Activated CD8-positive, alpha-beta memory T cell treated with anti-CD3 and anti-CD28 coated beads for 1 hour (primary cell): Measurements from ENCODE around the gene MATR3.
"Not testable (repeated sequence)": the region's sequence is repeated elsewhere in the genome, so short reads cannot be mapped to it uniquely, and the experiment has no call there.

Experiments used
- DNase-seq, 2 donors: peaks; one replicate each; pipeline ENCODE4 v3.0.0-alpha.2; 2020; ENCODE audit warnings: low read depth in 1 of 2; ENCODE audit errors: extremely low read depth in 1 of 2

MATR3 gene

DNA sequence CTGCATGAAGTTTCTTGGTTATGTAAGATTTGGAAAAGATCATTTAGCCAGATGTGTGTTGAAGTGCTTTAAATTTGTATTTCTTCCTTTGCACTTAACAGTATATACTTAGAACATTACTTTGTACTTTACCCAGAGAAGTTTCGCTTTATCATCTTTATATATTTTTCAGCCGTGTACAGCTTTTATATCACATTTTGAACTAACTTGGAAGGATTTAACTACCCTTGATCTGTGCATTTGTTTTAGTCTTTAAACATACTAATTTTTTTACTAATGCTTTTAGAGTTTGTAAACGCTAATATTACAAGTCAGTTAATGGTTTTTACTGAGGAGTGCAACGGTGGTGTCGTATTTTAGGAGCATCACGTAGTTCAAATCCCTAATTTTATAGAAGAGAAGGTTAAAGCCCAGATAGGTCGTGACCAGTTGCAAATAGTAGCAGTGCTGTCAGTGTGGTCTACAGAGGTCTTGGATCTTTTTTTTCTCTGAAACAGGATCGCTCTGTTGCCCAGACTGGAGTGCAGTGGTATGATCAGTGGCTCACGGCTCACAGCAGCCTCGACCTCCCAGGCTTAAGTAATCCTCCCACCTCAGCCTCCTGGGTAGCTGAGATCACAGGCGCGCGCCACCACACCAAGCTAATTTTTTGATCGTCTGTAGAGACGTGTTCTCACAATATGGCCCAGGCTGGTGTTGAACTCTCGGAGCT lies 2.0 kb downstream of the MATR3 start:
- DNase-seq, result no peak

DNA sequence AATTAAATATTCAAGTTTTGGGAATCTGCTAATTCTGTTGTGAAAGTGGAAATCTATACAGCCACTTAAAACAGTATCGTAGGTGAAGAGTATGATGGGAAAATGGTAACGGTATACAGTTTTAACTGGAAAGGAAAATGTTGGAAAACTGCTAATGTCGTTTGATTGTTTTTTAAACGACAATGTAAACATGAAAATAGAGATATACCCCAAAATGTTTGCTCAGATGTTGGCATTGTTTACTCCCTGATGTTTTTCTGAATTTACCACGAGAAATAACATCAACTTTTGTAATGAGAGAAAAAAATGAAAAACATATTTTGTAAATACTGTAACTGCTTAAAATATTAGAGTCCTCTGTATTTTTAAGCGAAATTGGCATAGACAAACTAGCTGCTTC lies 2.7 kb downstream of the MATR3 start:
- DNase-seq, result no peak

DNA sequence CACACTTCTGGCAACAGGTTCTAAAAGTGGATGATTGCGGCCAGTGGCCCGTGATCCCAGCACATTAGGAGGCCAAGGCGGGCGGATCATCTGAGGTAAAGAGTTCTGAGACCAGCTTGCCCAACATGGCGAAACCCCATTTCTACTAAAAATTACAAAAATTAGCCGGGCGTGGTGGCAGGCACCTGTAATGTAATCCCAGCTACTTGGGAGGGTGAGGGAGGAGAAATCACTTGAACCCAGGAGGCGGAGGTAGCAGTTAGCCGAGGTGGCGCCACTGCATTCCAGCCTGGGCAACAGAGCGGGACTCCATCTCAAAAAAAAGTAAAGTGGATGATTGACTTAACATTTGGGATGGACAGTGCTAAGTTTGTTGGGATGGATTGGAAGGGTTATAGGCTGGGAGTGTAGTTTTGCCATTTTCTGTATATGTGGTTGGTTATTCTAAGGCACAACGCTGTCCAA lies 3.4 kb downstream of the MATR3 start:
- no peak for DNase-seq

DNA sequence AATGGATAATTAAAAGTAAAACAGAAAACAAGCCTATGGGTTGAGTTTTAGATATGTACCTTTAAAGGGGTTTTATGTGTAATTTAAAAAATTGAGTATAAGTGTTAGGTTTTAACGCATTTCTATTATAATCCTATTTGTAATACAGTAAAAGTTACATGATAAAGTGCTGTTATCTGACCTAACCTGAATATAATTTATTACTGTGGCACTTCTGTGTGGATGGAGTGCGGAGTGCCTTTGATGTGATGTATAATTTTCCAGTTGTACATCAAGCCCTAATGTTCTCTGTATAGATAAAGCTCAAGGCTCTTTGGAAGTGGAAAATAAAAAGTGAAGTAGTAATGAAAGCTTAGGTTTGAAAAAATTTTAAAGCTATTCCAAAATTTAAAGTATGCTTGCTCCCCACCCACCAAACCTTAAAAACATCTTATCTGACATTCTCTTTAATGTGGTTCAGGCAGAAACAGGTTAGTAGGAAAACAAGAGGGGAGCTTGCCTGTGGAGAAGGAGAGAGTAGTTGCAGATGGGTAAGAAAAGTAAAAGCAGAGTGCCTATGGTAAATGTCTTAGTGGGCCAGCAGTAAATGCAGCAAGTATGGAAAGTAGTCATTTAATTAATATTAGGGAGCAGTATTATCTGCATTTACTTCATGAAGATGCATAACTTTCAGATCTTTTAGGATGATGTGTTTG lies 4.0 kb downstream of the MATR3 start:
- DNase-seq, result no peak

DNA sequence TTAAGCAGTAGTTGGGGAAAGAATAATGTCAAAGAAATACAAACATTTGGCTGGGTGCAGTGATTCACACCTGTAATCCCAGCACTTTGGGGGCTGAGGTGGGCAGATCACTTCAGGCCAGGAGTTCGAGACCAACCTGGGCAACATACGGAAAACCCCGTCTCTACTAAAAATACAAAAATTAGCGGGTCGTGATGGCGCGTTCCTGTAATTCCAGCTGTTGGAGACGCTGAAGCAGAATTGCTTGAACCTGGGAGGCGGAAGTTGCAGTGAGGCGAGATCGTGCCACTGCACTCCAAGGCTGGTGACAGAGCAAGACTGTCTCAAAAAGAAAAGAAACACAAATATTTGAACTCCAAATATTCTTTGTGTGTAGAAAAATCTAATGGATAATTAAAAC lies 4.7 kb downstream of the MATR3 start:
- DNase-seq, result no peak

DNA sequence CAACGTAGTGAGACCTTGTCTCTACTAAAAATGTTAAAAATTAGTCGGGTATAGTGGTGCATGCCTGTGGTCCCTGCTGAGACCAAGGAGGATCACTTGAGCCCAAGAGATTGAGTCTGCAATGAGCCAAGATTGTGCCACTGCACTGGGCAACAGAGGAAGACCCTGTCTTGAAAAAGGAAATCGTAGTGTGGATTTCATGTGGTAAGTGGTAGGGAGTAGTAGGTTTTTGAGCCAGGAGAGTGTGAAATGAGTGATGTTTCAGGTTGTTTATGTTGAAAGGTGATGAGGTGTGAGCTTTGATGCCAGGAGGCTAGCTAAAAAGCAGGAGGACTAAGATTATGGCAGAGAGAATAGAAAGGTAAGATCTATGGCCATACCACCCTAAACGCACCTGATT lies 5.9 kb downstream of the MATR3 start:
- DNase-seq, result no peak

DNA sequence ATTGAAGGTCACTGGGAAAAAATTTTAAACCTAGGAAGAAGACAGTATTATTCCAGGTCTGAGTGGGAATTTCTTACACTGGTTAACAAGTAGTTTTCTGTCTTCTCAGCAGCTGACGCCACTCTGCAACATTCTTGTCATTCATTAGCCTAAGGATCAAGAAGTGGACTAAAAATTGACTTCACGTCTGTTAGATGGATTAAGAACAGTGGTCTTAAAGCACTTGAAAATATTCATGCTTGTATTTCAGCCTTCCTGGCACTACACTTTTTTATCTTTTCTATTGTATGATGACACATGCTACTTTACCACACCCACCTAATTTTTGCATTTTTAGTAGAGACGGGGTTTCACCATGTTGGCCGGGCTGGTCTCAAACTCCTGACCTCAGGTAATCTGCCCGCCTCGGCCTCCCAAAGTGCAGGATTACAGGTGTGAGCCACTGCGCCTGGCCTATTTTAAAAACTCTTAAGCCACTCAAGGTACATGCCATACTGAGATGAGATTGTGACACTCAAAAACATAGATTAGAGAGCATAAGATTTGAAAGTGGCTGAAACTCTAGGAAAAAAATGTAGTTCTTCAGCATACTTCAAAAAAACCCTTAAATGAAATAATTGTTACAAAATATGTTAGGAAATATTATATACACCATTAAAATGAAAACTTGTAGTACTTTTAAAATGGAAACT lies 8.4 kb downstream of the MATR3 start:
- DNase-seq, result no peak

DNA sequence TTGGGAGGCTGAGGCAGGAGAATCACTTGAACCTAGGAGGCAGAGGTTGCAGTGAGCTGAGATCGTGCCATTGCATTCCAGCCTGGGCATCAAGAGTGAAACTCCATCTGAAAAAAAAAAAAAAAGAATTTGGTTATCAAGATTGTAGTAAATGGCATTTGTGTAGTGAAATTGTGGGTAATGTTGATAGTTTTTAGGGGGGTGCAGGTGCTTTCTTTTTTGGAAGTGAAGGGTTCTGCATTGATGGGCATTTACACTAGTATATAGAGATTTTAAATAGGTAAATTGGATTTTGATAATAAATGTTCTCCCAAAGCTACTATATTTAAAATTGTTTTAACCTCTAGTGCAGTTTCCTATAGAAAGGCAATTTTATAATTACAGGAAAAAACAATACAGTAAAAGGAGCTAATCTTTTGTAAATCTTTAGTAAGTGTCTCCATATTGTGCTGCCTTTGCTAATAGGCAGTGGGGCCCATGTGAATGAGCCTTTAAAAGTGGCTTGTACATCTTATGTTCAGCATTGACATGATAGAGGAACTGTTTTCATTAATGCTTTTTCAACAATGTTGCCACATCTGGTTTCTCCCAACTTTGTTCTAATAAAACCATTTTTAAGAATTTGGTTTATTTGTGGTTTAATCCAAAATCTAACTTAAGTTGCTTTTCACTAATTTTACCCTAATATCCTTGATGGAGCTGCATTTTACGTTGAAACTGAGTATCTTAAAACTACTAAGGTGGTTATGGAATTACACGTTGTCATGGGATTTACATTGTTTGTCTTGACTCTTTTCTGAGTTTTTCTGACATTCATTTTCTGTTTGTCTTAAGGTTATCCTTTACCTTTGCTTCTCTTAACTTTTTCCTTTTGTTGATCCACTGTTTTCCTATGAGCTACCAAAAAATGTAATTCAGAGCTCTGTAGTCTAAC lies 11.1 kb downstream of the MATR3 start:
- DNase-seq, result no peak

DNA sequence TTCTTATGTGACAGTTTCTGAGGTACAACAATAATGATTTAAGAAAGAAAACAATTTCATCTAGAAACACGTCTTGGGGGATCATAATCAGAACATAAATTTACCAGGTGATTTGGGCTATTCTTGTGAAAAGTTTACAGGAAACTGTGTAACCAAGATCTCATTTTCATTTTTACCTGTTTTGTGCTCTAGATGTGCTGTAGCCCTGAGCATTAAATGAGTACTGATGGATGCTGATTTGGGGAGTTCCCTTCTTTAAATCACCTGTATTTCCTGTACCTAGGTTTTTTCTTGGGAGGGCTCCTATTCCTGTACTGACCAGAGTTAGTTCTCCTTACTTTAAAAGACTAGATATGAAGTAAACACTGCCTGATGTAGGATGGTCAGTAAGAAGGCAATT lies 12.7 kb downstream of the MATR3 start:
- DNase-seq, result no peak

DNA sequence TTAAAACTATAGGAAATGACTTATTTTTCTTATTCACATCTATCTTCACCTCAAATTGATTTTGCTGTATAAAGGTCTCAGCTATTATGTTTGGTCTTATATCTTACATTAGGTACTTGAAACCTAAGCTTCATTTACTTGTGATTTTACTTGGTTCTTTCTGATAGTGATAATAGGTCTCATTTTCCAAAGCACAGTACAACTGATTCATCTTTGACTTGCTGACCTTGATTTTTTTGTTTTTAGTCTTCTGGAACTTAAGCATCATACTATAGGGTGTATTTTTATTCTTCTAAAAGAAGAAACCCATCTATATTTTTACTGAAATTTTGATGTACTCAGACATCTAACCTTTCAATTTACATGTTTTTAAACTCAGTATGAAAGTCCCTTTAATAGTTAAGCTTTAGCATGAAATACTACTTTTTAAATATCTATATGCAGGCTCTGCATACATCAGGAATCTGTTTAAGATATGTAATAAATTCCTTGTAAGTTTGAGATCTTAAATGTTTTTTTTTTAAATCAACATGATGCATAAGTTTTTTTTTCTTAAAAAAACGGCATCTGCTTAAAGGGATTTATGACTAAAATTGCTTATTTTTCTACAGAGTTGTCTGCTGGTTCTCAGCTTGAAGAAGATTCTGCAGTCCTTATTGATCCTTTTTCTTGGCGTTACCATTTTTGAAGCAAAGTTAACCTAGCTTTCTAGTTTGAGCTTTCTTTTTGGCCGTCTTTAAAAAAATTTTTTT lies 13.3 kb downstream of the MATR3 start:
- DNase-seq, result no peak

DNA sequence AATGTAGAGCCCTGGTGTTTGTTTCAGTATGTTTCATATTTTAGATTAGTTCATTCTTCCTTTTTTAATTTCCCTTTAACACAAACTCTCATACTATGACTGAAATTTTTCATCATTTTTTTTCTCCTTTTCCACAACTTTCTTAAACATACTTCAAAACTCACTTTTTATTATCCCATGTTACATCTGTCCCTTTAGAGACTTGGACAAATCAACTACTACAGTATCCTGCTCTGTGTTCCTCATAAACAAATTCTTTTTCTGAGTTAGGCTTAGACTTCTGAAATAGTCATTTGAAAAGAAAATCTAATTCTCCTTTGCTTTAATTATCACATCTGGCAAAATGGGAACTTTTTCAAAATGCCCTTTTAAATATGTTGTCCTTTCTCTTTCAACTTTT lies 15.3 kb downstream of the MATR3 start:
- no peak for DNase-seq

DNA sequence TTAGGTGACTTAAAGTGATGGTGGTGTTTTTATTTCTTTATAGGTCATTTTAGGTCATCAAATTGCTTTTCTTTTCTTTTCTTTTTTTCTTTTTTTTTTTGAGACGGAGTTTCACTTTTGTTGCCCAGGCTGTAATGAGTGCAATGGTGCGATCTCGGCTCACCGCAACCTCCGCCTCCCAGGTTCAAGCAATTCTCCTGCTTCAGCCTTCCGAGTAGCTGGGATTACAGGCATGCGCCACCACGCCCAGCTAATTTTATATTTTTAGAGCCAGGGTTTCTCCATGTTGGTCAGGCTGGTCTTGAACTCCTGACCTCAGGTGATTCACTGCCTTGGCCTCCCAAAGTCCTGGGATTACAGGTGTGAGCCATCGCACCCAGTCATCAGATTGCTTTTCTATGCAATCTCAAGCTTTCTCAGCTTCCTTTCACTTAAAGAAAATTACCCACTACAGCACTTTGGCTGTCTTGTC lies 17.2 kb downstream of the MATR3 start:
- DNase-seq, result not testable (repeated sequence)

DNA sequence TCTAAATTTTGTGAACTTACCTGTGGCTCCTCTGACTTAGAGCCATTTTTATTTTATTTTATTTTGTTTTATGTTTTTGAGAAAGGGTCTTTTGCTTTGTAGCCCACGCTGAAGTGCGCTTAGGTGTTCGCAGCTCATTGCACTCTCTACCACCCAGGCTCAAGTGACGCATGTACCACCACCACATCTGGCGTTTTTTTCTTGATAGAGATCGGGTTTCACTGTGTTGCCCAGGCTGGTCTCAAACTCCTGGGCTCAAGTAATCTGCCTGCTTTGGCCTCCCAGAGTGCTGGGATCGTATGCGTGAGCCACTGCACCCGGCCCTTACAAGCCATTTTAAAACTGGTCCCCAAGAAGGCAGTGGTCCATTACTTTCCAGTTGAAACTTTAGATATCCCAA lies 18.5 kb downstream of the MATR3 start:
- no peak for DNase-seq

DNA sequence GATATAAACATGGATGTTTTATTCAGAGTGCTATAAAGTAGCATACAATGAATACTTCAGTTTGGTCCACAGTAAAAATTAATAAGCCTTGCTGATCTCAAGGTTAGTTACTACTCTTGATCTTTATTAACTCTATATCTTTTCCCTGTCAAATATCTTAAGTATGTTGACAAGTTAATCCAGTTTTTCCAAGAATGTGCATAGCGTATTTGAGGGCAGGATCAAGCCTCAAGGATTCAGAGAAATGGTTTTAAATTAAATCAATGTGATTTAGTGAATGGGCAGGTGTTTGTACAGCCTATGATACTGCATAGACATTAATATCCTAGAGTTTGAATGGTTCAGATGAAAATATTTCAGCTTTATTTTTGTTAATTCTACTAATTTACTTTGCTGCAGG lies 20.7 kb downstream of the MATR3 start:
- no peak for DNase-seq

DNA sequence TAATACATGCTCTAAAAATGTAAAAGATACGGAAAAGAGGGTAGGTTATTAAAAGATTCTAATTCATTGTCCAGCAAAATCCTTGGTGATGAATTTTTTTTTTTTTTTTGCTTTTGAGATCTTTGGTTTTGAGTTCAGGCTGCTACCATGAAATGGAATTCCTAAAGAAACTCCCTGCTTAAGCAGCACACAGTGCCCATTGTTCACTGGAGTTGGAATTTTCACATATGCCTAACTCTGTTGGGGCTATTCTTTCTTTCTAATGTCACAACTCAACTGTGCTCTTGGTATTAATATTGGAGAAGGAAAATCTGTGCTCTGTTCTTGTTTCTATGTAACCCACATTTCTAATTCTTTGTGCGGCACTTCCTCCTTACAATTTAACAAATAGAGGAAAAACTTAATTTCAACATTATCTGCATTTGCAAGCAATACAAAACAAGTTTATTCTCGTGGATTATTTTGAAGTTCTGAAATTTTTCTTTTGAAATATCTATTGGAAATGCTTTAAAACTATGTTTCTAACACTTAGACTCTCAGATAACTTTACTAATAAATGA lies 21.6 kb downstream of the MATR3 start:
- no peak for DNase-seq

DNA sequence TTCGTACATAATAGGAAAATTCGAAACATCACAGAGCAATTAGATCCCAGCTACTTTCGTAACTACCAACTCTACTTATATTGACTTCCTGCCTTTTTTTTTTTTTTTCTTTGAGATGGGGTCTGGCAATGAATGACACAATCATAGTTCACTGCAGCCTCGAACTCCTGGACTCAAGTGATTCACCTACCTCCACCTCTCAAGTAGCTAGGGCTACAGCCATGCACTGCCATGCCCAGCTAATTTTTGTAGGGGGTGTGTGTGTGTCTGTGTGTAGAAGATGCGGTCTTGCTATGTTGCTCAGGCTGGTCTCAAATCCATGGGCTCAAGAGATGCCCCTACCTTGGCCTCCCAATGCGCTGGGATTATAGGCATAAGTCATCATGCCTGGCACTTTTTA lies 42.3 kb downstream of the MATR3 start:
- no peak for DNase-seq

DNA sequence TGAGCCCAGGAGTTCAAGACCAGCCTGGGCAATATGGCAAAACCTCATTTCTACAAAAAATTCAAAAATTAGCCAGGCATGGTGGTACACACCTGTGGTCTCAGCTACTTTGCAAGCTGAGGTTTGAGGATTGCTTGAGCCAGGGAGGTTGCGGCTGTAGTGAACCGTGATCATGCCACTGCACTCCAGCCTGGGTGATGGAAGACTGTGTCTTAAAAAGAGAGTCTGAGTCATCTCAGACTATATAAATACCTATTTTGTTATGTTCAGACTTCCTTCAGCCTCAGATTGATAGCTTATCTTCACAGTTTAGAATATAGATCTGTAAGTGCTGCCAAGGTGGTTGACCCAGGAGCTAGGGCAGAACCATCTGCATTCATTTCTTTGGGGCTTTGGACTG lies 46.5 kb downstream of the MATR3 start:
- no peak for DNase-seq

DNA sequence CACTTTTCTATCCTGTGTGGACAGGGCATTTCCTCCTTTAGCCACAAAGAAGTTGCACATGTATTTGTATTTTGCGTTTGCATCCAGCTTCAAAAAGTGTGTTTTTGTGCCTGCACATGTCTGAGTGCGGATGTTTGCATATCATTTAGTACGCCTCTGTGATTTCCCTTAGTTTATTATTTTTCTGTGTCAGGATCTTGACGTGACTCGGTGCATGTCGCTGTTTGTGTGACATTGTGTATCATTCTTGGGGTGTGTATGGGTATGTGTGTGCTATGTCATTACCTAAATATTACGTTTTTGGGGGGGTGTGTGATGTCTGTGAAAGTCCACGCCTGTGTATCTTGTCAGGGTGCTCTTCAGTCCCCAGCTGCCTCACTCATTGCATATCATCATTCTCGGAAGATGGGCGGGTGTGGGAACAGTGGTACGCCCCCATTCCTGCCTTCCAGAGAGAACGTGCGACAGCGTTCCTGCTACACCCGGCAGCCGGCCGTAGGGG lies 47.7 kb downstream of the MATR3 start:
- no peak for DNase-seq

DNA sequence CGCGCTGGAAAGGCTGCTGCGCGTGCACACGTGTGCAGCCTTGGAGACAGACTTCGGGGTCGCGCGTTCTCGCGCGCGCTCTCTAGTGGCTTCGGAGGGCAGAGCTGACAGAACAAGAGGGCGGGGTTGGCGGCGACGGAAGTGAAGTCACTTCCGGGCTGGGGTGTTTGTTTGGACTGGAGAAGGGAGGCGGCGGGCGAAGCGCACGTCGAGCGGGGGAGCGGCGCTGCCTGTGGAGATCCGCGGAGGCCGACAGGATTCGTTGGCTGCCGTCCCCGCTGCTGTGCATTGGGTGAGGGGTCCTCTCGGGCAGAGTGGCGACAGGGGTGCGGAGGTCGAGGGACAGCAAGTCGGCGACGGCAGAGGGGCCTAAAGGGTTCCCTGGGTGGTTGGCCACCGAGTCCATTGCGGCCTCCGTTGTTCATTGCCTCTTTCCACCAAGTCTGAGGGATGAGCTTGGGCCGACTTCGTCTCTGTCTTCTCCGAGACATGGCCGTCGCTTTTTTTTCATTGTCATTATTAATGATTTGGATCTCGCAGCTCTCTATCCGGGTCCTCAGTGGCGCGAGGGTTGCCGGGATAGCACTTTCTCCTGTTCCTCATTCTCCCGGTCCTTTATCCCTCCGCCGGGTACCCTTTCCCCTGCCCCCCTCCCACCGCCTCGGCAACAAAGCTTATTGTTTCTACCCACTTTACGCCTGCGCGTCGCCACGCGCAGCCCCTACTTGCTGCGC lies 48.3 kb downstream of the MATR3 start, which contains the start of gene PAIP2:
PAIP2 (plus strand) TSS at position 166 of the 734 bp plus-strand sequence. CDS start 21,931 bp downstream, outside the sequence.
- DNase-seq, result peak; percentile 90 to 96
